COLO668 (cell line): ENCODE data around the gene CHI3L2.

Source experiments
- DNase-seq: peaks from one replicate; lab custom pipeline; 2025; ENCODE audit not compliant: unreplicated experiment; lab: John Stamatoyannopoulos, UW

Gene CHI3L2

GRCh38 chr1:111247125-111247838 is 19.8 kb downstream of the CHI3L2 start:
- no peak for DNase-seq

GRCh38 chr1:111249960-111250359 is 22.4 kb downstream of the CHI3L2 start:
- no peak for DNase-seq

- DNase-seq = no peak
These were observed 24.1 kb downstream of the CHI3L2 start for GRCh38 chr1:111251570-111251969.

GRCh38 chr1:111252786-111253185 is 25.3 kb downstream of the CHI3L2 start:
- DNase-seq = no peak

- DNase-seq = no peak
These were observed 26.4 kb downstream of the CHI3L2 start for GRCh38 chr1:111253876-111254275.

- DNase-seq = no peak
These were observed 29.6 kb downstream of the CHI3L2 start for GRCh38 chr1:111256988-111257658.

GRCh38 chr1:111267801-111268508 is 40.4 kb downstream of the CHI3L2 start:
- no peak for DNase-seq

- DNase-seq = no peak
These were observed 42.4 kb downstream of the CHI3L2 start for GRCh38 chr1:111269825-111270406.

- no peak for DNase-seq
These were observed 43.4 kb downstream of the CHI3L2 start for GRCh38 chr1:111270771-111271463.

- no peak for DNase-seq
These were observed 43.9 kb downstream of the CHI3L2 start for GRCh38 chr1:111271464-111271801.

- no peak for DNase-seq
These were observed 44.6 kb downstream of the CHI3L2 start for GRCh38 chr1:111272081-111272480.

GRCh38 chr1:111274653-111275052 is 47.1 kb downstream of the CHI3L2 start:
- DNase-seq = no peak

- no peak for DNase-seq
These were observed 47.6 kb downstream of the CHI3L2 start for GRCh38 chr1:111275079-111275478.

GRCh38 chr1:111275780-111276433 is 48.4 kb downstream of the CHI3L2 start:
- DNase-seq = no peak

- no peak for DNase-seq
These were observed 51.6 kb downstream of the CHI3L2 start for GRCh38 chr1:111279144-111279543.

GRCh38 chr1:111280267-111280666 is 52.8 kb downstream of the CHI3L2 start:
- no peak for DNase-seq

- DNase-seq = no peak
These were observed 53.9 kb downstream of the CHI3L2 start for GRCh38 chr1:111281411-111281810.

- no peak for DNase-seq
These were observed 56.3 kb downstream of the CHI3L2 start for GRCh38 chr1:111283838-111284237.

- no peak for DNase-seq
These were observed 58.4 kb downstream of the CHI3L2 start for GRCh38 chr1:111285879-111286278.

- no peak for DNase-seq
These were observed 59.4 kb downstream of the CHI3L2 start for GRCh38 chr1:111286912-111287311.

- no peak for DNase-seq
These were observed 61.9 kb downstream of the CHI3L2 start for GRCh38 chr1:111289371-111289770.
